Measurements from ENCODE around the gene HLA-DMB. TPM values are rescaled to one million over a fixed set of nuclear protein-coding genes. Genes with fewer than 3 reads are reported as not detected.

Gene HLA-DMB
- total RNA-seq, 4 donors from 2014 or later: 8.0 to 17.2 (median 11.0) TPM

DNA sequence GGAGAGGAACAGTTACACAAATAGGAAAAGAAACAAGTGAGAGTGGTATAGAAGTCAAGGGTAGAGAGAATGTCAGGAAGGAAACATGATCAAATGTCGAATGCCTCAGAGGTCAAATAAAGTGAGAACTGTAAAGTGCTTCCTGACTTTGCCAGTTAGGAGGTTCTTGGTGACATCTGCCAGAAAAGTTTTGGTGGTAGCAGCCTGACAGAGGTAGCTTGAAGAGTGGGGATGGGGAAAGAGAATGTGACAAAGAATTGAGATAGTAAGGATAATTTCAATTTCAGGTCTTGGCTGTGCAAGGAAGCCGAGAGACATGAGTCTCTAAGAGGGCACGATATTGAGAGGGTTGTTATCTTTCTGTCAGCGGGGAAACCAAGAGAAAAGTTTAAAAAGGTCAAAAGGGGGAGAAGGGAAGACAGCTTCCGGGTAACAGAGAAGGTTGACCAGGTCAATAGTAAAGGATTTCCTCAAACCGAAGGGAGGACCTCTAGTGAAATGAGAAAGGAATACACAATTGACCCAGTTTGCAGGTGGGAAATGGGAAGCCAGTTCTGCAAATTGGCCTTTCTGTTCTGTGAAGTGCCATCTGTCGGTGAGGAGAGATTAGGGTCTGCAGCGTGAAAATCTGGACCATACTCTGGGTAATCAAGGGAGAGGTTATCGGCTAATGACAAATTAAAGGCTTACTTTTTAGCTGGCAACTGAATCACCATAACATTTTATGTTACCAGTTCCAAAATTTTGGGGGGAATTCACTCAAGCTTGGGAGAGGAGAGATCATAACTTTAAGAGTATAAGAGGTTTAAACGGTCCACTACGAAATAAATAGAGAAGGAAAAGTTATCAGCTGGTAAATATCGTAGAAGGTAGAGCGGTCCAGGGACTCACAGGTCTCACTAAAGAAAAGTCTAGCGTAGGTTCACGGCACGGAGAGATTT lies 26.6 kb upstream of the HLA-DMB start:
- DNase-seq (ENCODE audit: extremely low spot score): peak; percentile 84
- H3K36me3 ChIP-seq: peaks cover 0 to 3% (median 2%) of the 10 kb centered on the region in 4 donors
- WGBS: 7% methylated on average over 16 of the region's 16 CpGs
- intact Hi-C loops (cut with DNase I): loop anchor here (5.0 kb wide), 1 partner anchor 35 kb away; no protein-coding TSS in a partner anchor
- H3K27ac ChIP-seq (replicated peaks in 1 of 4): peak overlapping the region; percentile 97 to 100 (median 99)
- no peaks in the 10 kb centered on the region for H3K9me3 ChIP-seq
- H3K4me3 ChIP-seq: peak overlapping the region; percentile 59 to 87 (median 76)
- H3K27me3 ChIP-seq: no peaks in the 10 kb centered on the region
- H3K4me1 ChIP-seq: peaks cover 14 to 31% (median 21%) of the 10 kb centered on the region in 4 donors
- TF ChIP-seq EP300 (IDR thresholded peaks at IDR 0.05) (no peak), POLR2AphosphoS5 (IDR thresholded peaks at IDR 0.05) (peak in 1 of 2 donors; percentile 12), POLR2A (IDR thresholded peaks at IDR 0.05; ENCODE audit: low read depth) (no peak)
- TF ChIP-seq, protein P1, sequence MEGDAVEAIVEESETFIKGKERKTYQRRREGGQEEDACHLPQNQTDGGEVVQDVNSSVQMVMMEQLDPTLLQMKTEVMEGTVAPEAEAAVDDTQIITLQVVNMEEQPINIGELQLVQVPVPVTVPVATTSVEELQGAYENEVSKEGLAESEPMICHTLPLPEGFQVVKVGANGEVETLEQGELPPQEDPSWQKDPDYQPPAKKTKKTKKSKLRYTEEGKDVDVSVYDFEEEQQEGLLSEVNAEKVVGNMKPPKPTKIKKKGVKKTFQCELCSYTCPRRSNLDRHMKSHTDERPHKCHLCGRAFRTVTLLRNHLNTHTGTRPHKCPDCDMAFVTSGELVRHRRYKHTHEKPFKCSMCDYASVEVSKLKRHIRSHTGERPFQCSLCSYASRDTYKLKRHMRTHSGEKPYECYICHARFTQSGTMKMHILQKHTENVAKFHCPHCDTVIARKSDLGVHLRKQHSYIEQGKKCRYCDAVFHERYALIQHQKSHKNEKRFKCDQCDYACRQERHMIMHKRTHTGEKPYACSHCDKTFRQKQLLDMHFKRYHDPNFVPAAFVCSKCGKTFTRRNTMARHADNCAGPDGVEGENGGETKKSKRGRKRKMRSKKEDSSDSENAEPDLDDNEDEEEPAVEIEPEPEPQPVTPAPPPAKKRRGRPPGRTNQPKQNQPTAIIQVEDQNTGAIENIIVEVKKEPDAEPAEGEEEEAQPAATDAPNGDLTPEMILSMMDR (IDR thresholded peaks at IDR 0.05): peak; percentile 50 to 62 (median 58)

DNA sequence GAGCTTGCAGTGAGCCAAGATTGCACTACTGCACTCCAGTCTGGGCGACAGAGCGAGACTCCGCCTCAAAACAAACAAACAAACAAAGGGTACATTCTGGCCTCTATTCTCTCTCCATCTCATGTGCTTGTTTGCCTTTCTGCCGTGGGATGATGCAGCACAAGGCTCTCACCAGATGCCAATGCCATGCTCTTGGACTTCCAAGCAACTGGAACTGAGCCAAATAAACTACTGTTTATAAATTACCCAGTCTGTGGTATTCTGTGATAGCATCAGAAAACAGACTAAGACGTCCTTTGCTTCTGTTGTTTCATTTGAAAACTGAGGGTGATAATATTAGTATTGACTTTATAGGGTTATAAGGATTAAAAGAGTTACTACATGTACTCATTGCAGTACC lies 23.9 kb upstream of the HLA-DMB start:
- Histone ChIP-seq H3K36me3 (no peaks in the 10 kb centered on the region), H3K4me3 (no peak overlapping the region), H3K27ac (replicated peaks in 1 of 4) (no peak overlapping the region), H3K9me3 (no peaks in the 10 kb centered on the region), H3K4me1 (peaks cover 14 to 36% (median 21%) of the 10 kb centered on the region in 4 donors), H3K27me3 (no peaks in the 10 kb centered on the region)
- intact Hi-C loops (cut with DNase I): loop anchor here (5.0 kb wide), 1 partner anchor 32 kb away; no protein-coding TSS in a partner anchor
- TF ChIP-seq POLR2A (IDR thresholded peaks at IDR 0.05; ENCODE audit: low read depth): no peak
- TF ChIP-seq, protein P1 (IDR thresholded peaks at IDR 0.05): no peak
- TF ChIP-seq EP300 (IDR thresholded peaks at IDR 0.05): no peak
- TF ChIP-seq POLR2AphosphoS5 (IDR thresholded peaks at IDR 0.05): no peak
- no peak for DNase-seq (ENCODE audit: extremely low spot score)
- WGBS: 90% methylated on average over 5 of the region's 5 CpGs

DNA sequence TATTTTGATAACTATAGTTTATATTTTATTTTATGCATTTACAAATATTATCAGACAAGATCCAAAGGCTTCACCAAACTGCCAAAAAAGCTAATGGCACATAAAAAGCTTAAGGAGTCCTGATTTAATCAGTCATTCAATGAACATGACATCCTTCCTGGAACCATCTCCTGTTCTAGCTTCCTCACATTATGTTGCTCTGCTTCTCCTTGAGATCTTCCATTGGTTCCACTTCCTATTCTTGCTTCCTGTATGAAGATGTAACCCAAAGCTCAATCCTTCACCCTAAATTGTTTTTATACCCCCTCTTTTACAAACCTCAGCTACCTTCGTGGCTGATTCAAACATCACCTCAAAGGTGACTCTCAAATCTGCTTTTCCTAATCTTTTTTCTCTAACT lies 23.0 kb upstream of the HLA-DMB start:
- 68% methylated on average over 1 of the region's 1 CpG for WGBS
- no peaks in the 10 kb centered on the region for H3K27me3 ChIP-seq

DNA sequence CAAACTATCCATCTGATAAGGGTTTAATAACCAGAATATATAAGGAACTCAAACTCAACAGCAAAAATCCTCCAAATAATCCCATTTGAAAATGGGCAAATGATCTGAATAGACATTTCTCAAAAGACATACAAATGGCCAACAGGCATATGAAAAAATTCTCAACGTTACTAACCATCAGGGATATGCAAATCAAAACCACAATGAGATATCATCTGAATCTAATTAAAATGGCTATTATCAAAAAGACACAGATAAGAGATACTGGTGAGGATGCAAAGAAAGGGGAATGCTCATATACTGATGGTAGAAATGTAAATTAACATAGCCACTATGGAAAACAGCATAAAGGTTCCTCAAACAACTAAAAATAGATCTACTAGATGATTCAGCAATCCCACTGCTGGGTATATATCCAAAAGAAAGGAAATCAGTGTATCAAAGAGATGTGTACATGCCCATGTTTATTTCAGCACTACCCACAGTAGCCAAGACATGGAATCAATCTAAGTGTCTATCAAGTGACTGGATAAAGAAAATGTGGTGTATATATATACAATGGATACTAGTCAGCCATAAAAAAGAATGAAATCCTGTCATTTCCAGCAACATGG lies 21.5 kb upstream of the HLA-DMB start:
- WGBS: 59% methylated on average over 1 of the region's 1 CpG
- Histone ChIP-seq H3K9me3 (no peaks in the 10 kb centered on the region), H3K36me3 (no peaks in the 10 kb centered on the region), H3K27ac (replicated peaks in 1 of 4) (no peak overlapping the region), H3K4me1 (peaks cover 13 to 34% (median 17%) of the 10 kb centered on the region in 4 donors), H3K27me3 (no peaks in the 10 kb centered on the region), H3K4me3 (no peak overlapping the region)
- TF ChIP-seq POLR2AphosphoS5 (IDR thresholded peaks at IDR 0.05): no peak
- TF ChIP-seq, protein P1 (IDR thresholded peaks at IDR 0.05): no peak
- no peak for TF ChIP-seq EP300 (IDR thresholded peaks at IDR 0.05)
- no peak for TF ChIP-seq POLR2A (IDR thresholded peaks at IDR 0.05; ENCODE audit: low read depth)
- intact Hi-C loops (cut with DNase I): no loop called here
- DNase-seq (ENCODE audit: extremely low spot score): no peak

More for the DNA sequence above, 23.0 kb upstream of the HLA-DMB start:
- no peaks in the 10 kb centered on the region for H3K9me3 ChIP-seq
- TF ChIP-seq POLR2AphosphoS5 (IDR thresholded peaks at IDR 0.05) (no peak), POLR2A (IDR thresholded peaks at IDR 0.05; ENCODE audit: low read depth) (no peak)
- no peak overlapping the region for H3K27ac ChIP-seq (replicated peaks in 1 of 4)
- H3K4me1 ChIP-seq: peaks cover 14 to 36% (median 21%) of the 10 kb centered on the region in 4 donors
- H3K36me3 ChIP-seq: no peaks in the 10 kb centered on the region
- no peak overlapping the region for H3K4me3 ChIP-seq
- intact Hi-C loops (cut with DNase I): no loop called here
- DNase-seq (ENCODE audit: extremely low spot score): no peak

DNA sequence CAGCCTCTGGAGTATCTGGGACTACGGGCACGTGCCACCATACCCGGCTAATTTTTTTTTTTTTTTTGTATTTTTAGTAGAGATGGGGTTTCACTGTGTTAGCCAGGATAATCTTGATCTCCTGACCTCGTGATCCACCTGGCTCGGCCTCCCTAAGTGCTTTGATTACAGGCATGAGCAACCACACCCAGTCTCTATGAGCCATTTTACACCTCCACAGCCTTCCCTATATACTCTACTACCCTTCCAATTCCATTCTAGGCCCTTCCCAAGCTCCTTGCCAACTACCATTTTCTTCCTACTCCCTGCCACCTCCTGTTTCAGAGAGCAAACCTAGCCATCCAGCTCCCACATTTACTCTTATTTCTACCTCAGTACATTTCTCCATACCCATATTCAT lies 19.7 kb upstream of the HLA-DMB start:
- TF ChIP-seq POLR2A (IDR thresholded peaks at IDR 0.05; ENCODE audit: low read depth) (no peak), POLR2AphosphoS5 (IDR thresholded peaks at IDR 0.05) (no peak)
- TF ChIP-seq, protein P1 (IDR thresholded peaks at IDR 0.05): no peak
- Histone ChIP-seq H3K27ac (replicated peaks in 1 of 4) (no peak overlapping the region), H3K36me3 (no peaks in the 10 kb centered on the region), H3K27me3 (no peaks in the 10 kb centered on the region), H3K9me3 (no peaks in the 10 kb centered on the region), H3K4me1 (peaks cover 0 to 16% (median 0%) of the 10 kb centered on the region in 4 donors), H3K4me3 (no peak overlapping the region)
- peak; percentile 26 for DNase-seq (ENCODE audit: extremely low spot score)
- WGBS: 96% methylated on average over 5 of the region's 5 CpGs
- intact Hi-C loops (cut with DNase I): no loop called here

Data from esophagus muscularis mucosa (tissue), 4 donors.